Osteocyte (in vitro differentiated cells): ENCODE measurements around the gene DNAJC4. TPM values are rescaled to one million over a fixed set of nuclear protein-coding genes. Genes with fewer than 3 reads are reported as not detected.

Experiments used
- DNase-seq: peaks from one replicate; pipeline ENCODE4 v3.0.0; 2021; ENCODE audit warnings: mixed read lengths; ENCODE audit not compliant: unreplicated experiment; ENCODE audit errors: extremely low spot score
- H3K27ac Mint-ChIP-seq: one replicate; pipeline ENCODE4 v1.8.0; 2021; ENCODE audit warnings: mild to moderate bottlenecking, mixed read lengths; ENCODE audit not compliant: unreplicated experiment
- H3K27me3 Mint-ChIP-seq: one replicate; pipeline ENCODE4 v1.8.0; 2021; ENCODE audit warnings: mixed read lengths; ENCODE audit not compliant: unreplicated experiment
- H3K36me3 Mint-ChIP-seq: one replicate; pipeline ENCODE4 v1.8.0; 2021; ENCODE audit warnings: mixed read lengths; ENCODE audit not compliant: unreplicated experiment
- H3K4me1 Mint-ChIP-seq: one replicate; pipeline ENCODE4 v1.8.0; 2021; ENCODE audit warnings: mixed read lengths; ENCODE audit not compliant: unreplicated experiment
- H3K4me3 Mint-ChIP-seq: one replicate; pipeline ENCODE4 v1.8.0; 2021; ENCODE audit warnings: mild to moderate bottlenecking, moderate library complexity, mixed read lengths; ENCODE audit not compliant: unreplicated experiment
- H3K9me3 Mint-ChIP-seq: one replicate; pipeline ENCODE4 v1.8.0; 2021; ENCODE audit warnings: mixed read lengths; ENCODE audit not compliant: unreplicated experiment
- long read RNA-seq: library from polyadenylated mRNA; unstranded; transcript quantifications from one replicate; pipeline ENCODE4 v2.0.0, GENCODE V29; 2021
- total RNA-seq: library from RNA; stranded (reverse); gene quantifications from 2 replicates; pipeline ENCODE4 v1.2.1, GENCODE V29; 2021
- TF ChIP-seq, protein P1 (sequence below): fragments of 200-600 bp; sonication (generic); IDR thresholded peaks from 2 replicates; pipeline ENCODE4 v1.5.0; 2021; ENCODE audit warnings: antibody characterized with exemption, mild to moderate bottlenecking, moderate library complexity

Gene DNAJC4, protein sequence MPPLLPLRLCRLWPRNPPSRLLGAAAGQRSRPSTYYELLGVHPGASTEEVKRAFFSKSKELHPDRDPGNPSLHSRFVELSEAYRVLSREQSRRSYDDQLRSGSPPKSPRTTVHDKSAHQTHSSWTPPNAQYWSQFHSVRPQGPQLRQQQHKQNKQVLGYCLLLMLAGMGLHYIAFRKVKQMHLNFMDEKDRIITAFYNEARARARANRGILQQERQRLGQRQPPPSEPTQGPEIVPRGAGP
- total RNA-seq, result 46.5 and 49.9 TPM in 2 replicates
- long read RNA-seq, partial matches to known transcripts, result 12 of 16 reads
- long read RNA-seq, other reads (novel, unspliced or antisense), result 3 of 16 reads

DNA sequence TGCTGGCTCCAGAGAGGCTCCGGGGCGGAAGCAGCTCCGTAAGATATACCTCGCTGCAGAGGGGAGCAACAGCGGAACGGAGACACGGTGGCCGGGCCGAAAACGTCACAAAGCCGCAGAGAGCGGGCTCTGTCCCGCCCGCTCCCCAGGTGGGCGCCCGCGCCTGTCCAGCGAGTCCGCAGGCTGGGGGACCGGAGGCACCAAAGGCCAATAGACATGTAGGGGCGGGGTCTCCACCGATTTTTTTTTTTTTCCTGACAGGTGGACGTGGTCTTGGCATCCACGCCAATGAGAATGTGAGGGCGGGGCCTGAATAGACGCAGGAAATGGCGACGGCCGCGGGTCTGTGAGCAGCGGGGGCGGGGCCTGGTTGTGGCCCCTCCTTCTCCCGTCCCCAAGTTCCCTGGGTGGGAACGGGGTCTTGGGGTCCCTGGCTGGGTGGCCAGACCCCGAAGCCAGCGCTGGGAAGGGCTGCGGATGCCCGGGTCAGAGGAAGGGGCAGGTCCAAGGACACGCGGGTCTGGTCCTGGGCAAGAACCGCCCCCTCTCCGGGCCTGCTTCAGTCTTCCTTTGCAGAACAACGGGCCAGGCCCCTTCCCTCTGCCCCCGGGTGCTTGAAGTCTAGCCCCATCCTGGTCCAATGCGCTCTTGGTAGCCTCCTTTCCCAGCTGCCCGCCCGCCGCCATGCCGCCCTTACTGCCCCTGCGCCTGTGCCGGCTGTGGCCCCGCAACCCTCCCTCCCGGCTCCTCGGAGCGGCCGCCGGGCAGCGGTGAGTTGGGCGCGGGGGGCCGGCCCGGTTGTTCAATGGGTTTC, at the start of gene DNAJC4:
TSS of gene DNAJC4 (plus strand) at position 378 of the 814 bp plus-strand sequence. CDS start at position 685, 307 bp downstream.
- Mint-ChIP-seq H3K9me3 (no peaks in the 10 kb centered on the region), H3K36me3 (peaks cover under 1% of the 10 kb centered on the region), H3K4me1 (peaks cover 53% of the 10 kb centered on the region), H3K4me3 (peak within 1 kb of the TSS; percentile 80), H3K27ac (peak within 1 kb of the TSS; percentile 87), H3K27me3 (no peaks in the 10 kb centered on the region)
- TF ChIP-seq, protein P1, sequence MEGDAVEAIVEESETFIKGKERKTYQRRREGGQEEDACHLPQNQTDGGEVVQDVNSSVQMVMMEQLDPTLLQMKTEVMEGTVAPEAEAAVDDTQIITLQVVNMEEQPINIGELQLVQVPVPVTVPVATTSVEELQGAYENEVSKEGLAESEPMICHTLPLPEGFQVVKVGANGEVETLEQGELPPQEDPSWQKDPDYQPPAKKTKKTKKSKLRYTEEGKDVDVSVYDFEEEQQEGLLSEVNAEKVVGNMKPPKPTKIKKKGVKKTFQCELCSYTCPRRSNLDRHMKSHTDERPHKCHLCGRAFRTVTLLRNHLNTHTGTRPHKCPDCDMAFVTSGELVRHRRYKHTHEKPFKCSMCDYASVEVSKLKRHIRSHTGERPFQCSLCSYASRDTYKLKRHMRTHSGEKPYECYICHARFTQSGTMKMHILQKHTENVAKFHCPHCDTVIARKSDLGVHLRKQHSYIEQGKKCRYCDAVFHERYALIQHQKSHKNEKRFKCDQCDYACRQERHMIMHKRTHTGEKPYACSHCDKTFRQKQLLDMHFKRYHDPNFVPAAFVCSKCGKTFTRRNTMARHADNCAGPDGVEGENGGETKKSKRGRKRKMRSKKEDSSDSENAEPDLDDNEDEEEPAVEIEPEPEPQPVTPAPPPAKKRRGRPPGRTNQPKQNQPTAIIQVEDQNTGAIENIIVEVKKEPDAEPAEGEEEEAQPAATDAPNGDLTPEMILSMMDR, result no peak
- DNase-seq, result peak; percentile 93

DNA sequence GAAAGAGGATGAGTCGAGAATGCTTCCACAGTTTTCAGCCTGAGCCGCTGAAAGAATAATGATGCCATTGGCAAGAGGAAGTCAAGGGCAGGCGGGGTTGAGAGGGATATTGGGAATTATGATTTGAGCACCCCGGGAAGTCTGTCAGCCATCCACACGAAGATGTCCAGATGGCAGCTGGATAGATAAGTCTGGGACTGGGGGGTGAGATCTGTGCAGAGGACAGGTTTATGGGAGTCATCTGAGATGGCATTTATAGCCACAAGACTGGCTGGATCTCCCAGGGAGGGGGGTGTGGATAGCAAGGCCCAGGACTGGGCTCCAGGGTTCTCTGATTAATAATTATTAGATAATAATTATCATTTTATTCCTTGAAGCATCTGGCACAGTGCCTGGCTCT, 49.5 kb upstream of the DNAJC4 start:
- H3K9me3 Mint-ChIP-seq, result no peaks in the 10 kb centered on the region
- no peak overlapping the region for H3K4me3 Mint-ChIP-seq
- H3K27me3 Mint-ChIP-seq, result no peaks in the 10 kb centered on the region
- peaks cover 35% of the 10 kb centered on the region for H3K4me1 Mint-ChIP-seq
- no peak for DNase-seq
- TF ChIP-seq, protein P1, result no peak
- no peaks in the 10 kb centered on the region for H3K36me3 Mint-ChIP-seq
- H3K27ac Mint-ChIP-seq, result peak overlapping the region; percentile 91

DNA sequence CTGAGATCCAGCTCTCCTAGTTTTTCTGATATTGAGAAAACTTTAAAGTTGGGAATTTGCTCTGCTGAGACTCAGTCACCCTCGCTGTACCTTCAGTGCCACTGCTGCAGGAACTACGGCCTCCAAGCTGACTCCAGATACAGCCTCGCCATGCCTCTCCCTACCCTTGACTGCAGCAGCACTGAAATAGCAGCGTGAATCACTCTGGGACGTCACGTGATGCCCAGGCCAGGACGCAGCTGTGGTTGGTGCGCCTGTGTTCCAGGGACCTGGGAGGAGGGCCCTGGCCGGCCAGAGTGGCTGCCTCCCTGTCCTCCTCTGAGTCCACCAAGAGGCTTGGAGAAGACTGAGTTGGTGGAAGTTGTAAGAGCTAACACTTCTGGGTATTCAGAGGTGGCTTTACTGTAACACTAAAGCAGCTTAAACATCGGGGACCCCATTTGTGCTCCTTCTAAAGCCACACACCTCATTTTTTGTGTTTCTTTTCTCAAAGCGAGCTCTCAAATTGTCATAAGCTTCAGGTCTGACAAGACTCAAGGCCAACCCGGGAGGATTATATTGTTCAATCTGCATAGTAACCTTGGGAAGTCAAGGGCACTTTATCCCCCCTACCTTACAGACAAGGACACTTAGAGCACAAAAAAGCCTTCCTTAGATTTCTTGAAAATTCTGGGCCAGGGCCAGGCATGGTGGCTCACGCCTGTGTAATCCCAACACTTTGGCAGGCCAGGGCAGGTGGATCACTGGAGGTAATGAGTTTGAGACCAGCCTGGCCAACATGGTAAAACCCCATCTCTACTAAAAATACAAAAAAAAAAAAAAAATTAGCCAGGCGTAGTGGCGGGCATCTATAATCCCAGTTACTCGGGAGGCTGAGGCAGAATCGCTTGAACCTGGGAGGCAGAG, 48.6 kb upstream of the DNAJC4 start:
- peak overlapping the region; percentile 91 for H3K27ac Mint-ChIP-seq
- H3K4me1 Mint-ChIP-seq, result peaks cover 35% of the 10 kb centered on the region

DNA sequence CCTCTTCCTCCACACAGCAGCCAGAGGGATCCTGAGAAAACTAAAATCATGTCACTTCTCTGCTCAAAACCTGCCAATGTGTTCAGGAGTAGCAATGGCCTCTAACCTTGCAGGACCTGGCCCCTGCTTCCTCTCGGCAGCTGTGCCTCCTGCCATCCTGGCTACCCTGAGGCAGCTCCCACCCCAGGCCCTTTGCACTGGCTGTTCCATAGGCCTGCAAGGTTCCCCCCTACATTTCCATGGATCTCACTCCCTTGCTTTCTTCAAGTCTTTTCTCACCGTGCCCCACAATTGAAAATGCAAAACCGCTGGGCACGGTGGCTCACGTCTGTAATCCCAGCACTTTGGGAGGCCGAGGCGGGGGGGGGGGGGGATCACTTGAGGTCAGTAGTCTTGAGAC, 46.5 kb upstream of the DNAJC4 start:
- H3K4me1 Mint-ChIP-seq, result peaks cover 38% of the 10 kb centered on the region
- DNase-seq, result no peak
- TF ChIP-seq, protein P1, result no peak
- H3K9me3 Mint-ChIP-seq, result no peaks in the 10 kb centered on the region
- H3K27ac Mint-ChIP-seq, result peak overlapping the region; percentile 99
- H3K27me3 Mint-ChIP-seq, result no peaks in the 10 kb centered on the region
- H3K36me3 Mint-ChIP-seq, result no peaks in the 10 kb centered on the region
- peak overlapping the region; percentile 35 for H3K4me3 Mint-ChIP-seq

More for the DNA sequence above, 48.6 kb upstream of the DNAJC4 start:
- TF ChIP-seq, protein P1, result no peak
- Mint-ChIP-seq H3K27me3 (no peaks in the 10 kb centered on the region), H3K36me3 (no peaks in the 10 kb centered on the region), H3K9me3 (no peaks in the 10 kb centered on the region), H3K4me3 (peak overlapping the region; percentile 40)
- peak; percentile 93 for DNase-seq
